ENCODE results near the gene TCTN1. TPM values are rescaled to one million over a fixed set of nuclear protein-coding genes. Genes with fewer than 3 reads are reported as not detected.
"Not testable (repeated sequence)": the region's sequence is repeated elsewhere in the genome, so short reads cannot be mapped to it uniquely, and the experiment has no call there.

Gene TCTN1
- polyA plus RNA-seq, 10 donors: 15.6 to 32.4 (median 19.9) TPM

- no peak for DNase-seq
Observed at GRCh38 chr12:110636516-110636915, 22.6 kb downstream of the TCTN1 start.

GRCh38 chr12:110637869-110638441 is 24.0 kb downstream of the TCTN1 start:
- no peak for DNase-seq

- no peak for DNase-seq
Observed at GRCh38 chr12:110638796-110639195, 24.9 kb downstream of the TCTN1 start.

- peak in 1 of 3 donors; percentile 14 for DNase-seq
Observed at GRCh38 chr12:110639336-110640141, 25.6 kb downstream of the TCTN1 start.

- DNase-seq: no peak
Observed at GRCh38 chr12:110640275-110641025, 26.5 kb downstream of the TCTN1 start.

- peak in 1 of 3 donors; percentile 41 for DNase-seq
Observed at GRCh38 chr12:110641521-110641920, 27.6 kb downstream of the TCTN1 start.

DNA sequence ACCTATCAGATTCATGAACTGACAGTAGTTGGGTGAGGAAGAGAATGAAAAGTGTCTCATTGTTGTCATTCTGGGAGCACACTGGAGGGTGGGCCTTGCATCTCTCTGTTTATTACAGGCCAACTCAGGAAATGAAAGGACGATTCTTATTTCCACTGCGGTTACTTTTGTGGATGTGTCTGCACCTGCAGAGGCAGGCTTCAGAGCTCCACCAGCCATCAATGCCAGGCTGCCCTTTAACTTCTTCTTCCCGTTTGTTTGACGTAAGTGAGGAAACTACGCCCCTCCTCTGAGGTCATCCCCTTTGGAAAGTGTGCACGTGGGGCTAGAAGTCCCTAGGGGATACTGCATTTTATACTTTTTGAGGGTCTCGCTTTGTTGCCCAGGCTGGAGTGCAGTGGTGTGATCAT is 33.7 kb downstream of the TCTN1 start:
- DNase-seq: no peak

DNA sequence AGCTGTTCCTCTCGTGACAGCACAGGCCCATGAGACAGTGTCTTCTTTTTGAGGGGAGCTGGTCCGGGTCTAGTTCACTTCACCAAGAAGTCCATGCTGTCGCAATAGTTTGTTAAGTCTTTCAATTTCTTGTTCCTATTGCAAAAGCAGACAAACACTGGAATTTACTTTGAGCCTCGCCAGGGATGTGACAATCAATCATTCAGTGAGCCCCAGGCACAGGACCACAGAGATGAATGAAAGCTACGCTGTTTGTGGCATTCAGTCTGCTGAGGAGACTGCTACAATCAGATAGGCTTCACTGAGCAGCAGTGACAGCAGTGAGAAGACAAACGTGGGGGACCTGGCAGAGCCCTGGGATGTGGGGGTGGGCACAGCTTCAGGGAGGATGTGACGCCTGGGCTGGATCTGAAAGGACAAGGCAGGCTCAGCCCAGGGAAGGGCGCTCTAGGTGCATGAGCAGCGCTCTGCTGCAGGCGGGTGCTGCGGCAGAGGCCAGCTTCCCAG is 35.5 kb downstream of the TCTN1 start:
- no peak for DNase-seq

DNA sequence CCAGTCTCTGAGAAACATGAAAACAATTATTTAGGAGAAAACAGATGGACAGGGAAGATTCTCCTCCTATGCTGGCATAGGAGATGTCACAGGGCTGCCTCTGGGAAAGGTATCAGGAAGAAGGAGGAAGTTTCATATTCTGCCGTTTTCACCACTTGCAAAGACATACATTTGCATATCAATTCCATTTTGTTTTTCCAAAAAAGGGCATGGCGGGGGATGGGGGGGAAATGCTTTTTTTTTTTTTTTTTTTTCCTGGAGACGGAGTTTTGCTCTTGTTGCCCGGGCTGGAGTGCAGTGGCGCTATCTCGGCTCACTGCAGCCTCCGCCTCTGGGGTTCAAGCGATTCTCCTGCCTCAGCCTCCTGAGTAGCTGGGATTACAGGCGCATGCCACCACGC is 40.3 kb downstream of the TCTN1 start:
- not testable (repeated sequence) for DNase-seq

DNA sequence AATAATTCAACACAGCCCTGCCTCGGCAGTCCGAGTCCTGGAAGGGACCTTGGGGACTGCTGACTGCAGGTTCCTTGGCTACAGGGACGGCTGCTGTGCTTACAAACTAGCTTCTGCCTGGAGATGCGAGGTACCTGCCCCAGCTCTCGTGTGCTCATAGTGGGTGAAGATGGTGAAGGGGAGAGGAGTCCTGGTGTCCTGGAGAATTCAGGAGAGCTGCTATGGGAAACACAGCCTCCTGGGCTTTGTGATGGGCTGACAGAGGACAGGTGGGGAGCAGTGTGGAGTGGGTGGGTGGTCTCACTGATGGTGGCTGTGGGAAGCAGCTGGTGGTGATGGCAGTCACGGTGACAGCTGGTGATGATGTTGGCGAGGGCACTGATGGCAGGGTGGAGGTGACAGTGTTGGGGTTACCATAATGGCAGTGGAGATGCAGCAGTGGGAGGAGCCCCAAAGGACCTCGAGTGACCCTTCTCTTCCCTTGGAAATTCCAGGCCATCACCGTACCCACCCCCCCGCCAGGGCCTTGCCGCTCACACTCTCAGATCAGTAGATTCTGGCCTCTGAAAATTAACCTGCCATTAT is 42.2 kb downstream of the TCTN1 start:
- no peak for DNase-seq

GRCh38 chr12:110657747-110658146 is 43.8 kb downstream of the TCTN1 start:
- DNase-seq: peak in 1 of 3 donors; percentile 30

GRCh38 chr12:110658242-110658641 is 44.3 kb downstream of the TCTN1 start:
- DNase-seq: no peak

GRCh38 chr12:110658878-110659277 is 44.9 kb downstream of the TCTN1 start:
- DNase-seq: peak in 1 of 3 donors; percentile 39

GRCh38 chr12:110661337-110661972 is 47.5 kb downstream of the TCTN1 start:
- DNase-seq: peak in 1 of 3 donors; percentile 27

DNA sequence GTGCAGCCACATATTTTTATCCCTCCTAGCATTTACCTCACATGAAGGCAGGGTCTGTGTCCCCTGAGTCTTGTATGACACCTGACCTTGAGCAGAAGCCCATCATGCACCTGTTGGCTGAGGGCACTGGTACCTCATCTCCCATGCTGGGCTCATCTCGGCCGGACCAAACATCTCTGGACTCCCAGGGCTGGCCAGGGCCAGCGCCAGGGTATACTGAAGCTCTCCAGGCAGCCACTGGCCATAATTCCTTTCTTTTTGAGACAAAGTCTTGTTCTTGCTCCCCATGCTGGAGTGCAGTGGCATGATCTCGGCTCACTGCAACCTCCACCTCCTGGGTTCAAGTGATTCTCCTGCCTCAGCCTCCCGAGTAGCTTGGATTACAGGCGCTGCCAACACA is 53.0 kb downstream of the TCTN1 start:
- DNase-seq: no peak

- no peak for DNase-seq
Observed at GRCh38 chr12:110667671-110668070, 53.7 kb downstream of the TCTN1 start.

GRCh38 chr12:110668480-110669192 is 54.7 kb downstream of the TCTN1 start:
- DNase-seq: no peak

- no peak for DNase-seq
Observed at GRCh38 chr12:110669193-110669502, 55.2 kb downstream of the TCTN1 start.

DNA sequence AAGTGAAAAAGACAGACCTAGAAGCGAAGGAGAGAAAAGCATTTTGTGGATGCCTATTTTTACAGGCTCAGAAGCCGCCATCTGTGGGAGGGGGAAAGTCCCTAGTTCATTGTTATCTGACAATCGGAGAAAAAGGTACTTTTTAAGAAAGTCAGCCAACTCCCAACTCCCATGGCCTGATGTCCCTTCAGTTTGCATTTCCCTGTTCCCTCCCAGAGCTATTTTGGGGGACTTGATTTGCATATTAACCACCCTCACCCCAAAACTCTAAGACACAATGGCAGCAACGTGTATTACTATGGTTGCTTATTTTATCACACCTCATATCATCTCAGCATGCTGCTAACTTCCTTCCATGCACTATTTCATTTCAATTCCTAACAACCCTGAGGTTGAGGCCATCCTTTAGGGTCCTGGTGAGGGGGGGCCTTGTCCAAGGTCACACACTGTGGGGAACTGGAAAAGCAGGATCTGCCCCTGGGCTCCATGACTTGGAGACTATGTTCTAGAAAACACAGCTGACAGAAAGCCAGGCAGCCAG is 56.3 kb downstream of the TCTN1 start:
- no peak for DNase-seq

GRCh38 chr12:110676171-110676570 is 62.2 kb downstream of the TCTN1 start:
- no peak for DNase-seq

Data from muscle of back (tissue), 11 donors.